Esophagus squamous epithelium (tissue), 4 donors: ENCODE results near the gene PARPBP.
"Not testable (repeated sequence)": the region's sequence is repeated elsewhere in the genome, so short reads cannot be mapped to it uniquely, and the experiment has no call there.

Experiments
- POLR2A ChIP-seq, 4 donors: fragments of 450-650 bp; IDR thresholded peaks; one replicate each; pipeline ENCODE4 v1.6.1; 2017; ENCODE audit warnings: antibody characterized with exemption in 4 of 4, mild to moderate bottlenecking in 4 of 4, moderate library complexity in 3 of 4
- TF ChIP-seq, protein P1 (sequence below), 6 experiments: fragments of 450-650 bp in 4 of 6; fragments of 200-600 bp in 2 of 6; sonication (generic) in 2 of 6; IDR thresholded peaks; one replicate each; pipeline ENCODE4 v1.5.1; 2016 to 2019; ENCODE audit warnings: antibody characterized with exemption in 6 of 6, mild to moderate bottlenecking in 4 of 6, moderate library complexity in 4 of 6

DNA sequence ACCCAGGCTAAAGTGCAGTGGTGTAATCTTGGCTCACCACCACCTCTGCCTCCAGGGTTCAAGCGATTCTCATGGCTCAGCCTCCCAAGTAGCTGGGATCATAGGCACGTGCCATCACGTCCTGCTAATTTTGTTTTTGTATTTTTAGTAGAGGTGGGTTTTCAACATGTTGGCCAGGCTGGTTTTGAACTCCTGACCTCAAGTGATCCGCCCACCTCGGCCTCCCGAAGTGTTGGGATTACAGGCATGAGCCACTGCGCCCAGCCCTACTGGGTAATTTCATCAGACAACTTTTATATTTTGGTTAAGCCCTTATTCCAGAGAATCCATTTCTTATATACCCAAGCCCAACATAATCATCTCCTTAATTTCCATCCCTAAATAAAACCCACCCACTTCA lies 47.9 kb upstream of the PARPBP start:
- TF ChIP-seq, protein P1, sequence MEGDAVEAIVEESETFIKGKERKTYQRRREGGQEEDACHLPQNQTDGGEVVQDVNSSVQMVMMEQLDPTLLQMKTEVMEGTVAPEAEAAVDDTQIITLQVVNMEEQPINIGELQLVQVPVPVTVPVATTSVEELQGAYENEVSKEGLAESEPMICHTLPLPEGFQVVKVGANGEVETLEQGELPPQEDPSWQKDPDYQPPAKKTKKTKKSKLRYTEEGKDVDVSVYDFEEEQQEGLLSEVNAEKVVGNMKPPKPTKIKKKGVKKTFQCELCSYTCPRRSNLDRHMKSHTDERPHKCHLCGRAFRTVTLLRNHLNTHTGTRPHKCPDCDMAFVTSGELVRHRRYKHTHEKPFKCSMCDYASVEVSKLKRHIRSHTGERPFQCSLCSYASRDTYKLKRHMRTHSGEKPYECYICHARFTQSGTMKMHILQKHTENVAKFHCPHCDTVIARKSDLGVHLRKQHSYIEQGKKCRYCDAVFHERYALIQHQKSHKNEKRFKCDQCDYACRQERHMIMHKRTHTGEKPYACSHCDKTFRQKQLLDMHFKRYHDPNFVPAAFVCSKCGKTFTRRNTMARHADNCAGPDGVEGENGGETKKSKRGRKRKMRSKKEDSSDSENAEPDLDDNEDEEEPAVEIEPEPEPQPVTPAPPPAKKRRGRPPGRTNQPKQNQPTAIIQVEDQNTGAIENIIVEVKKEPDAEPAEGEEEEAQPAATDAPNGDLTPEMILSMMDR (IDR thresholded peaks at IDR 0.05) = not testable (repeated sequence)
- TF ChIP-seq POLR2A (IDR thresholded peaks at IDR 0.05) = not testable (repeated sequence)
